Activated naive CD4-positive, alpha-beta T cell treated with anti-CD3 and anti-CD28 coated beads, Interleukin-2, amount 50 U/mL, for 24 hours (primary cell): ENCODE results near the gene LCNL1.

Source experiments
- H3K27ac Mint-ChIP-seq: one replicate; pipeline ENCODE4 v1.8.0; 2021; ENCODE audit warnings: mild to moderate bottlenecking, mixed read lengths
- H3K27me3 Mint-ChIP-seq: one replicate; pipeline ENCODE4 v1.8.0; 2021; ENCODE audit warnings: mixed read lengths
- H3K36me3 Mint-ChIP-seq: one replicate; pipeline ENCODE4 v1.8.0; 2021; ENCODE audit warnings: mixed read lengths
- H3K4me1 Mint-ChIP-seq: one replicate; pipeline ENCODE4 v1.8.0; 2021; ENCODE audit warnings: mixed read lengths
- H3K4me3 Mint-ChIP-seq: one replicate; pipeline ENCODE4 v1.8.0; 2021; ENCODE audit warnings: mild to moderate bottlenecking, mixed read lengths
- H3K9me3 Mint-ChIP-seq: one replicate; pipeline ENCODE4 v1.8.0; 2021; ENCODE audit warnings: mixed read lengths

Gene LCNL1

DNA sequence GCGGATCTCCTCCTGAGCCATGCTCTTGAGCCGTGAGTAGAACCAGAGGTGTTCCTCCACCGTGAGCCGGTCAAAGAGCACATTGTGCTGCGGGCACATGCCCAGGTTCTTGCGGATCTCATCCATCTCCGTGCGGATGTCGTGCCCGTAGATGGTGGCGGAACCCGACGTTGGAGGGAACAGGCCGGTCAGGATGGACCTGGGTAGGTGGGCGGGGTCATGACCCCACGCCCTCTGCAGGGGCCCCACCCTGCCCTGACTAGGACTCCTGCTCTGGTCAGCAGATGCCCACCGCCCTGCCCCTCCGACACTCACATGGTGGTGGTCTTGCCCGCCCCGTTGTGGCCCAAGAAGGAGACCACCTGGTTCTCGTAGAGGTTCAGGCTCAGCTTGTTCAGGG, 33.2 kb downstream of the LCNL1 start:
- H3K4me3 Mint-ChIP-seq = no peak overlapping the region
- no peaks in the 10 kb centered on the region for H3K9me3 Mint-ChIP-seq
- H3K36me3 Mint-ChIP-seq = no peaks in the 10 kb centered on the region
- no peak overlapping the region for H3K27ac Mint-ChIP-seq
- H3K4me1 Mint-ChIP-seq = no peaks in the 10 kb centered on the region
- H3K27me3 Mint-ChIP-seq = no peaks in the 10 kb centered on the region

DNA sequence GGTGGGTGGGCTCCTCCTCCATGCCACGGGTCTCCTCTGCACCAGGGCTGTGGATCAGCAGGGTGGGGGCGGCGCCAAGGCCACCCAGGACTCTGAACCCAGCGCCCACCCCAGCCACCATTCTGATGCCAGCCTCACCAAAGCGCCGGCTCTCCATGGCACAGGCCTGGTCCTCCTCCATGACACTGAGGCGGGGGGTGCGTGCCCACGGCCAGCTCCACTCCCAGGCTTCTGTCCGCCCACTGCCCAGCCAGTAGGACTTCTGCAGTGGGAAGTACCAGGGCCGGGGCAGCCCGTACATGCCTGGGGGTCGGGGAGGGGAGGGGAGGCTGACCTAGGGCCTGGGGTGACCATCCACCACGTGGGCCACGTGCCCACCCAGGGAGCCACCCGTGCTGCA, 33.6 kb downstream of the LCNL1 start:
- no peaks in the 10 kb centered on the region for H3K36me3 Mint-ChIP-seq
- H3K4me3 Mint-ChIP-seq = no peak overlapping the region
- H3K27me3 Mint-ChIP-seq = no peaks in the 10 kb centered on the region
- no peaks in the 10 kb centered on the region for H3K4me1 Mint-ChIP-seq
- H3K9me3 Mint-ChIP-seq = no peaks in the 10 kb centered on the region
- H3K27ac Mint-ChIP-seq = no peak overlapping the region

DNA sequence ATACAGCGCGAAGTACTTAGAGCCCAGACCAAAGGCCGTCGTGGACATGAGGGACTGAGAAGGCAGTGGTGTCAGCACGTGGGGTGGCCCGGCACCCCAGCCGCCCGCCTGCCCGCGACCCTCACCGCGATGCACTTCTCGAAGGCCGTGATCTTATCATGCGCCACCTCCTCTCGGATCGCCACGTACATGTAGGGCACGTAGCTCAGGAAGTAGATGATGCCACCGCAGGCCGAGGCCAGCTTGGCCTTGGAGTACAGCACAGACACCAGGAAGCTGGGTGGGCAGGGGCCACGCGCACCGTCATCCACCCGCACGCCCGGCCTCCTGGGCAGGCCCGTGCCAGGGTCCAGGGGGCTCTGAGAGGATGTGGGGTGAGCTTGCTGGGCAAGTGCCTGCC, 34.3 kb downstream of the LCNL1 start:
- H3K27ac Mint-ChIP-seq = no peak overlapping the region
- H3K4me3 Mint-ChIP-seq = no peak overlapping the region
- no peaks in the 10 kb centered on the region for H3K9me3 Mint-ChIP-seq
- H3K27me3 Mint-ChIP-seq = no peaks in the 10 kb centered on the region
- no peaks in the 10 kb centered on the region for H3K4me1 Mint-ChIP-seq
- no peaks in the 10 kb centered on the region for H3K36me3 Mint-ChIP-seq

DNA sequence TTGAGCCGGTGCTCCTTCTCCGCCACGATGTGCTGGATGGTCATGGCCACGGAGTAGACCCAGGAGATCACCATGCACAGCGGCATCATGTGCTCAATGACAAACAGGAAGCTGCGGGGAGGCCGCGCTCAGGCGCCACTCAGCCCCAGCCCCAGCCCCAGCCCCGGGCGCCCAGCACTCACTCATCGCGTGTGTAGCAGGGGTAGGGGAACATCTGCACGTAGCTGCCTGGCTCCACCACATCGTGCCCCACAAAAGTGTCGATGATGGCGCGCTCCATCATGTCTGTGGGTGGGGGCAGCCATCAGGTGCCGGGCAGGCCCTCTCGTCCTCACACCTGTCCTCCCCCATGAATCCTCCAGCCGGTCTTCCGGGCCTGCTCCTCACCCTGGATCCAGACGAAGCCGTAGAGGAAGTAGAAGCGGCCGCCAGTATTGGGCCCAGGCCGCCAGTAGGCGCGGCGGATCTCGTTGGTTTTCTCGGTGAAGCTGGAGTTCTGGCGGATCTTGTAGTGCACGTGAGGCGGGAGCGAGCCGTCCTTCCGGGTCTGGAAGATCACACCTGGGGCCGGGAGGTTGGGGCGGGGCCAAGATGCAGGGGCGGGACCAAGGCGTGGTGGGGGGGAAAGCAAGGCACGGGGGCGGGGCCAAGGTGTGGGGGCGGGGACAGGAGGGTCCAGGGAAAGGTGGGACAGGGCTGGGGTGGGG, 35.2 kb downstream of the LCNL1 start:
- Mint-ChIP-seq H3K27me3 (no peaks in the 10 kb centered on the region), H3K36me3 (no peaks in the 10 kb centered on the region), H3K9me3 (no peaks in the 10 kb centered on the region), H3K4me3 (no peak overlapping the region), H3K4me1 (no peaks in the 10 kb centered on the region), H3K27ac (no peak overlapping the region)

DNA sequence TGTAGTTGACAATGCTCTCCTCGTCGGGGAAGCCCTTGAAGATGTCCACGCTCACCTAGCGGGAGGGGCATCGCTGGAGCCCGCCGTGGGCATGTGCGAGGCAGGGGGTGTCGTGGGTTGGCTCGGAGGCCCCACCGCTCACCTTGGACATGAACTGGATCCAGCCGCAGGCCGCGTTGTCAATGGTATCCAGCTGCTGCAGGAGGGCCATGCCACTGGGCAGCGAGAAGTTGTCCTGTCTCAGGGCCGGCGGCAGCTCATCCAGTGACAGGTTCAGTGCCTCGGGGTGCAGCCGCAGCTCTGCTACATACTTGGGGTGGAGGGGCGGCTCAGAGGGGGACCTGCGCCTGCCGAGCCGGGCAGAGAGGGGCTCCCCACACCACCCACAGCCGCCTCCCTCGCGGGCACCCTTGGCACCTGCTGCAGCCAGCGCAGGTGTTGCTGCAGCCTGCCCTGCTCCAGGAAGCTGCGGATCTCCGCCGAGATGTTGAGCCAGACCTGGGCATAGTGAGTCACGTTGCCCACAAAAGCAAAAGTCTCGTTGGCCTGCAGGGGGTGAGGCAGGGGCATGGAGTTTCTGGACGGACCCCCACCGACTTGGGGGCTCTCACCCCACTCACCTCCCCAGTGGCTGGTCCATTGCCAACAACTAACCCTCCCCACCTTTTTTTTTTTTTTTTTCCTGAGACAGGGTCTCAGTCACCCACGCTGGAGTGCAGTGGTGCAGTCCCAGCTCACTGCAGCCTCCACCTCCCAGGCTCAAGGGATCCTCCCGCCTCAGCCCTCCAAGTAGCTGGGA, 36.2 kb downstream of the LCNL1 start:
- Mint-ChIP-seq H3K27me3 (no peaks in the 10 kb centered on the region), H3K4me1 (no peaks in the 10 kb centered on the region), H3K27ac (no peak overlapping the region), H3K36me3 (no peaks in the 10 kb centered on the region), H3K9me3 (no peaks in the 10 kb centered on the region), H3K4me3 (no peak overlapping the region)

DNA sequence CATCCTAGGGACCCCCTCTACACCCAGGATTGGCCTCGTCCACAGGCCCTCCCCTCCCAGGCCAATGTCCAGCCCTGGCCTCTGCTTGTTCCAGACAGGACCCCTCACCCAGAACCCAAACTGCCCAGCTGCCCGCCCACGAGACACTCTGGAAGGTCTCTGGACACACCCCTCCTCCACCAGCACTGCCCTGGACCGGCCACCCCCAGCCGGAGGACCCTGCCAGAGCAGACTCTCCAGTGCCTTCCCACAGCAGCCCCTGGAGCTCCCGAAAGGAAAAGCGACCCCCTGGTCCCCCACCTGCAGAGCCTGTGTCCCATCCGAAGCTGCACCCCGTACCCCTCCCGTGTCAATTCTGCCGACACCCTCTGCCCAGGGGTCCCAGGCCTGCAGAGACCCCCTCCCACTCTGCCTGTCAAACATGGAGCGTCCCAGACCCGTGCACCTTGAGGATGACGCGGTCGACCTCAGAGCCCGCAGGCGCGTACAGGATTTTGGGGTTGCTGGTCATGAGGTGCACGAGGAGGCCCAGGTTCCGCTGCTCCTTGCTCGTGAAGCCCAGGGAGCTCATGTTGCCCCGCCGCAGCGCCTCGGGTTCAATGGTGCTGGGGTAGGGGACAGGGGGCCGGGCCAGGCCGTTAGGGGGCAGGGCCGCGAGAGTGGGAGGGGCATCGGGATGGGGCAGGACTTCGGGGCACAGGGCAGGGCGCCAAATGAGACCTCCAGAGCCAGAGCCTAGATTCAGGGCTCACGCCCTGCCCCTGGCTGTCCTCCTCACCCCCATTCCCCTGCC, 37.3 kb downstream of the LCNL1 start:
- no peak overlapping the region for H3K27ac Mint-ChIP-seq
- no peaks in the 10 kb centered on the region for H3K36me3 Mint-ChIP-seq
- H3K4me1 Mint-ChIP-seq = no peaks in the 10 kb centered on the region
- no peaks in the 10 kb centered on the region for H3K9me3 Mint-ChIP-seq
- no peak overlapping the region for H3K4me3 Mint-ChIP-seq
- H3K27me3 Mint-ChIP-seq = no peaks in the 10 kb centered on the region

DNA sequence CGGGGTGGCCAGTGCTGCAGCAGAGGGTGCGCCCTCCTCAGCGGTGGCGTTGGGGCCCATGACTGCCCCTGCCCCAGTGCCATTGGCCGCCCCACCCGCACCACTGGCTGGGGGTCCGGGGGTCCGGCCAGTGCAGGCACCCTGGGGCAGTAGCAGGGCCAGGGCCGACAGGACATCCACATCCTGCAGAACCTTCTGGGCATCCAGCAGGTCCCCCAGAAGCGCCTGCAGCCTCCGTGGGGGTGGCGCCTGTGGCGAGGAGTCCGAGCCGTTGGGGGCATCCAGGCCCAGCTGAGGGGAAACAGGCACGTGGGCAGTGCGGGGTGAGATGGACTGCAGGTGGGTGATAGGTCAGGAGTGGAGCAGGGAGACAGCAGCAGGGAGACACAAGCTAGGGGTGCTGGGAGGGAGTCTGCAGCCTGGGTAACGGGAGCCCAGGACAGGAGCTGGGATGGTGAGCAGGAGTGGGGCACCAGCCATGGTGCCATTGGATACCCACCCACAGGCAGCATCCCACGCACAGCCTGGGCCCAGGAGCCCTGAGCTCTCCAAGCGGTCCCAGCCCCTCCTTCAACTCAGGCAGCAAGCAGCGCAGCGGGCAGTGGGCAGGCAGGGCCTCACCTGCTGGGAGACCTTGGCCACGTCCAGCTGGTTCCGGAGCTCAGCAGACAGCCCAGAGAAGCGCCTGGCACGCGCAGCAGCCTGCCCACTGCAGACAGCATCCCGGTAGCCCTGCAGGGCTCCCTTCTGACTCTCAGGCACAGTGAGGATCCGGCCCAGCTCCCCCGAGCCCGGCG, 38.2 kb downstream of the LCNL1 start:
- no peaks in the 10 kb centered on the region for H3K9me3 Mint-ChIP-seq
- no peak overlapping the region for H3K4me3 Mint-ChIP-seq
- H3K4me1 Mint-ChIP-seq = no peaks in the 10 kb centered on the region
- H3K27ac Mint-ChIP-seq = no peak overlapping the region
- no peaks in the 10 kb centered on the region for H3K36me3 Mint-ChIP-seq
- no peaks in the 10 kb centered on the region for H3K27me3 Mint-ChIP-seq

DNA sequence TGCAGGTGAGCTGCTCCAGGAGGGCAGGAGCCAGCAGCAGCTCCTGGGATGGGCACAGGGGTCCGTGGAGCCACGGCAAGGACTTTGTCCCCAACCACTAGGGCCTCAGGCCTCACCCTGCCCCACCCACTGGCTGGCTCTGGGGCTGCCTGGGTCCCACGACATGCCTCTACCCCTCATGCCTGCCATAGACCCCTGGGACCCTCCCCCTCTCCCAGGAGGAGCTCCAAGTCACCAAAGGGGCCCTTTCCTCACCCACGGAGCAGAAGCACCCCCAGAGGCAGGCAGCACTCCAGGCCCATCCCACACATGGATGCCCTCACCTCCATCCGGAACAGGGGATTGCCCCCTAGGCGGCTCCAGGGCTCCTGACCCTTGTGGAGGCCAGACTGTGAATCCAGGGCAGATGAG, 38.8 kb downstream of the LCNL1 start:
- H3K9me3 Mint-ChIP-seq = no peaks in the 10 kb centered on the region
- no peaks in the 10 kb centered on the region for H3K36me3 Mint-ChIP-seq
- H3K4me1 Mint-ChIP-seq = no peaks in the 10 kb centered on the region
- H3K27ac Mint-ChIP-seq = no peak overlapping the region
- H3K27me3 Mint-ChIP-seq = no peaks in the 10 kb centered on the region
- H3K4me3 Mint-ChIP-seq = no peak overlapping the region

DNA sequence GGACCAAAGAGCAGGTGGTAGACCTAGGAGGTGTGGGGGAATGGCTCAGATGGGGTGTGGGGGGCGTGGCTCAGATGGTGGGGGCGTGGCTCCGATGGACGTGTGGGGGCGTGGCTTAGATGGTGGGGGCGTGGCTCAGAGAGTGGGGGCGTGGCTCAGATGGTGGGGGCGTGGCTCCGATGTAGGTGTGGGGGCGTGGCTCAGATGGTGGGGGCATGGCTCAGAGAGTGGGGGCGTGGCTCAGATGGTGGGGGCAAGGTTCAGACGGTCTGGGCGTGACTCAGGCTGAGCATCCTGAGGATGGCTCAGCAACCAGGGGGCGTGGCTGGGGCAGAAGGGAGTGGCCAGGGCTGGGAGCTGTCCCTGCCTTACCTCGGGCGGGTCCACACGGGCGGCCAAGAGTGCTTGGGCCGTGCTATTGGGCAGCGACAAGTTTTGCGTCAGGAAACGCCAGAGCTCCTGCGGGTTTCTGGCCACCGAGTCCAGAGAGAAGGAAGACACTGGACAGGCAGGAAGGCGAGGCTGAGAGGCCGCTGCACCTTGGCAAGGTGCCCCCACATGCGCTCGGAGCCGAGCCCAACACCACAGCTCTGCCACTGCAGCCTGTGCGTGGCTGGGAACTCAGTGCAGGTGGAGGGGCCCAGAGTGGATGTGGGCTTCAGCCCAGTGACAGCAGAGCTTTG, 39.3 kb downstream of the LCNL1 start:
- Mint-ChIP-seq H3K27ac (no peak overlapping the region), H3K9me3 (no peaks in the 10 kb centered on the region), H3K36me3 (no peaks in the 10 kb centered on the region), H3K4me3 (no peak overlapping the region), H3K27me3 (no peaks in the 10 kb centered on the region), H3K4me1 (peaks cover 2% of the 10 kb centered on the region)

DNA sequence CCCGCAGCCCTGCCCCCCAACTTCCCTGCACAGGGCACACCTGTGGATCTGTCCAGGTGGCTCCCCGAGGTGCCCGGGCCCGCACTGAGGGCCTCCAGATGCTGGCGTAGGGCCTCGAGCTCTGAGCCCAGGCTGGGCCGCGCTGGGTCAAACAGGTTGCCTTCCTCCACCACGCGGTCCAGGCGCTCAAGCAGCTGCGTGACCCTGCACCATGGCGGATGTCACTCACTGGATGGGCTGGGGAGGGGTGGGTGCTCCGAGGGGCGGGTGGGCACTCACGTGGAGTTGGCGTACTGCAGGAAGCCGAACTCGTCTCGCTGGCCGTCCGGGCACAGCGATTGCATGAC, 39.8 kb downstream of the LCNL1 start:
- Mint-ChIP-seq H3K9me3 (no peaks in the 10 kb centered on the region), H3K36me3 (no peaks in the 10 kb centered on the region), H3K27ac (no peak overlapping the region)

DNA sequence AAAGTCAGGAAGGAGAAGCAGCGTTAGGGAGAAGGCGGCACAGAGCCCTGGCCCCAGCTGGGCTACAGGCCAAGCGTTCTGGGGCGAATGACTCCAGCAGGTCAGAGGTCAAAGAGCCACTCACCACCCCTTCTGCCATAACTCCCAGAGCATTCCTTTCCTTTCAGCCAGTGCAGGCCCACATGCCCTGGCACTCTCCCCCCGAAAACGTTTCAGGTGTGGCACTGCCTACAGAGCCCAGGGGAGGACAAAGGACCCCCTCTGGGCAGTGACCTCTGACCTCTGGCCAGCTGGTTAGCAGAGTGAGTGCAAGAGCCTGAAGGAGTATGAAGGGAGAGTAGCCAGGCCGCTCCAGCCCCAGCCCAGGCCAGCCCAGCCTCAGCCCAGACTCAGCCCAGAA, 40.4 kb downstream of the LCNL1 start:
- no peak overlapping the region for H3K4me3 Mint-ChIP-seq
- no peak overlapping the region for H3K27ac Mint-ChIP-seq
- peaks cover 5% of the 10 kb centered on the region for H3K4me1 Mint-ChIP-seq
- H3K9me3 Mint-ChIP-seq = no peaks in the 10 kb centered on the region
- no peaks in the 10 kb centered on the region for H3K36me3 Mint-ChIP-seq
- H3K27me3 Mint-ChIP-seq = no peaks in the 10 kb centered on the region

More for the DNA sequence above, 39.8 kb downstream of the LCNL1 start:
- Mint-ChIP-seq H3K4me1 (peaks cover 5% of the 10 kb centered on the region), H3K27me3 (no peaks in the 10 kb centered on the region), H3K4me3 (no peak overlapping the region)

DNA sequence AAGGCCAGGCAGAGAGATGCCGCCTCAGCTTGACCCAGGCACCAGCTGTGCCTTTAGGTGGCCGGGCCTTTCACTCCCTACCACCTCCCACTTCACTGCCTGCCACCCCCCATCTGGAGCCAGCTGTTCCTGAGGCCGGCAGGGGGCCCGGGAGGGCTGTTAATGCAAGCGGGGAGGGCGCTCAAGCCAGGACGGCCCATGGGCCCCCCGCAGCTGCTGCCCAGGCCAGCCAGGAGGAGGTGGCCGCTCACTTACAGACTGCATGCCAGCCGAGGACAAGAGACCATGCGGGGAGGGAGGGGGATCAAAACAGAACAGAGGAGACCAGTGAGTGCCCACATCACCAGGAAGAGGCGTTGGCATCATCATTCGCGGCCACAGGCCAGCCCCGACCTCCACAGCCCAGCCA, 40.8 kb downstream of the LCNL1 start:
- no peak overlapping the region for H3K4me3 Mint-ChIP-seq
- H3K27me3 Mint-ChIP-seq = no peaks in the 10 kb centered on the region
- H3K4me1 Mint-ChIP-seq = peaks cover 5% of the 10 kb centered on the region
- H3K36me3 Mint-ChIP-seq = no peaks in the 10 kb centered on the region
- H3K9me3 Mint-ChIP-seq = no peaks in the 10 kb centered on the region
- no peak overlapping the region for H3K27ac Mint-ChIP-seq

DNA sequence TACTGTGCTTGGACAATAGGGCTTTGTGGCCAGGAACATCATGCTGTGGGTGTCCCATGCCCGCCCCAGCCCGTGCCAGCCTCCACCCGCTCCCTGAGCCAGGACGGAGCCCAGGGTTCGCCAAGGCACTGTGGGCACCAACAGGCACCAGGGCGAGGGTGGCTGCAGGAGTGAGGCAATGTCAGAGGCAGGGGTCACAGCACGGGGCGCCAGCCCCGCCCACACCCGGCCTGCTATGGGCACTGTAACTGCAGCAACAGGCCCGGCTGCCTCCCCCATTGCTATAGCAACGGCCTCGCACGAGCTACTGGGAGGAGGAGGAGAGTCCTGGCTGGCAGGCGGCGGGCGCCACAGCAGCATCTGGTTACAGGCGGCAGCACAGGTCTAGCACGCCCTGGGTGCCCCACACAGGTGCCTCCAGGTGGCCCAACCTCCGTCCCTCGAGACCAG, 42.7 kb downstream of the LCNL1 start:
- Mint-ChIP-seq H3K36me3 (no peaks in the 10 kb centered on the region), H3K4me3 (no peak overlapping the region), H3K27me3 (no peaks in the 10 kb centered on the region), H3K27ac (no peak overlapping the region), H3K4me1 (peaks cover 16% of the 10 kb centered on the region), H3K9me3 (no peaks in the 10 kb centered on the region)

DNA sequence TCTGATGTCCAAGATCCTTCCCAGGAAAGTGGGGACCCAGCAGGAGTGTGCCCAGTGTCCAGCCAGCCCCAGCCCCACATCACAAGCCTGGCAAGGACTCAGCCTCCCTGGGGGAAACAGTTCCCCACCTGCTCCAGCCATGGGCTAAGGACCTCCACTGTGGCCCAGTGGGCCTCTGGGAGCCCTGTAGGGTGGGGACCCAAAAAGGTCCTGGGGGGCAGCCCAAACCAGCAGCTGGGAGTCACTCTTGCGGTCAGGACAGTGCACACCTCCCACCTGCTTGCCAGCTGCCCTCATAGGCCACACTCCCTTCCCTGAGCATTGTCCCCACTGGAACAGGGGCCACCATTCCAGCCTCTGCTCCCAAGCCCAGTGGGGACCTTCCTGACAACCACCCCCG, 43.6 kb downstream of the LCNL1 start:
- Mint-ChIP-seq H3K4me3 (no peak overlapping the region), H3K27me3 (no peaks in the 10 kb centered on the region), H3K4me1 (peaks cover 20% of the 10 kb centered on the region), H3K9me3 (no peaks in the 10 kb centered on the region), H3K36me3 (no peaks in the 10 kb centered on the region), H3K27ac (no peak overlapping the region)

DNA sequence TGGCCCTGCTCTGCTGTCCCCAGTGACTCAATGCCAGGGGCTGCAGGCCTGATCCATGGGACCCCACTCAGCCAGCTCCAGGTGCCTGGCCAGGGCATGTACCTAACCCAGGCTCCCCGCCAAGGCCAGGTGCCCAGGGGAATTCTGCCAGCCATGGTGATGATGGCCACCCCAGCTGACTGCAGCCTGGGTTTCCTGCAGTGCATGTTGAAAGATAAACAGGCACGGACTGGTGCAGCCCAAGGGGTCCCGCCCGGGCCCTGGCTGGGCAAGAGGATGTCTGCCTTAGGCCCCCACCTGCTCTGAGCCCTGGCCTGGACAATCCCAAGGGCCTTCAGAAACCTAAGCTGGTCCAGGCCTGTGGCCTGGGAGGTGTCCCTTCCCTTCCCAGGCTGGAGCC, 44.0 kb downstream of the LCNL1 start:
- no peaks in the 10 kb centered on the region for H3K36me3 Mint-ChIP-seq
- no peaks in the 10 kb centered on the region for H3K9me3 Mint-ChIP-seq
- peak overlapping the region; percentile 83 for H3K4me3 Mint-ChIP-seq
- peaks cover 22% of the 10 kb centered on the region for H3K4me1 Mint-ChIP-seq
- no peak overlapping the region for H3K27ac Mint-ChIP-seq
- H3K27me3 Mint-ChIP-seq = no peaks in the 10 kb centered on the region
